Stimulated activated naive CD4-positive, alpha-beta T cell treated with Interleukin-2 at 50 U/mL for 16 hours (primary cell): ENCODE results near the gene PIK3R6.
"Not testable (repeated sequence)": the region's sequence is repeated elsewhere in the genome, so short reads cannot be mapped to it uniquely, and the experiment has no call there.

Experiments
- DNase-seq: peaks from one replicate; lab custom pipeline; 2025; lab: John Stamatoyannopoulos, UW

Gene PIK3R6

GRCh38 chr17:8872705-8873435, 5.4 kb upstream of the PIK3R6 start:
- no peak for DNase-seq

GRCh38 chr17:8872036-8872704, 4.7 kb upstream of the PIK3R6 start:
- DNase-seq: no peak

- DNase-seq: no peak
Observed at GRCh38 chr17:8871081-8871581, 3.7 kb upstream of the PIK3R6 start.

- no peak for DNase-seq
Observed at GRCh38 chr17:8870406-8871040, 3.0 kb upstream of the PIK3R6 start.

- no peak for DNase-seq
Observed at GRCh38 chr17:8869114-8869815, 1.8 kb upstream of the PIK3R6 start.

- DNase-seq: no peak
Observed at GRCh38 chr17:8868529-8868951, 1.1 kb upstream of the PIK3R6 start.

- no peak for DNase-seq
Observed at GRCh38 chr17:8868092-8868491, 618 bp upstream of the PIK3R6 start.

GRCh38 chr17:8865811-8866210, 1.7 kb downstream of the PIK3R6 start:
- DNase-seq: no peak

GRCh38 chr17:8865385-8865784, 2.1 kb downstream of the PIK3R6 start:
- no peak for DNase-seq

GRCh38 chr17:8862213-8863056, 5.0 kb downstream of the PIK3R6 start:
- DNase-seq: no peak

- no peak for DNase-seq
Observed at GRCh38 chr17:8861495-8862181, 5.8 kb downstream of the PIK3R6 start.

- DNase-seq: no peak
Observed at GRCh38 chr17:8859804-8860430, 7.6 kb downstream of the PIK3R6 start.

GRCh38 chr17:8859027-8859803, 8.3 kb downstream of the PIK3R6 start:
- DNase-seq: no peak

GRCh38 chr17:8857919-8858318, 9.6 kb downstream of the PIK3R6 start:
- DNase-seq: no peak

GRCh38 chr17:8856869-8857575, 10.5 kb downstream of the PIK3R6 start:
- no peak for DNase-seq

- not testable (repeated sequence) for DNase-seq
Observed at GRCh38 chr17:8856205-8856603, 11.3 kb downstream of the PIK3R6 start.

- DNase-seq: no peak
Observed at GRCh38 chr17:8855477-8856204, 11.8 kb downstream of the PIK3R6 start.

- DNase-seq: no peak
Observed at GRCh38 chr17:8851600-8851999, 15.9 kb downstream of the PIK3R6 start.
